AG09309 (cell line): Measurements from ENCODE around the gene OR10G4.
"Not testable (repeated sequence)": the region's sequence is repeated elsewhere in the genome, so short reads cannot be mapped to it uniquely, and the experiment has no call there.

Source experiments
- DNase-seq: peaks from one replicate; pipeline ENCODE4 v3.0.0-alpha.2; 2010; ENCODE audit warnings: low read depth
- H3K4me3 ChIP-seq: 2 replicates; pipeline ENCODE4 v1.5.1; 2011; ENCODE audit warnings: mild to moderate bottlenecking, low read depth, low read length, moderate library complexity; ENCODE audit not compliant: control insufficient read depth
- TF ChIP-seq, protein P1 (sequence below): IDR thresholded peaks from 2 replicates; pipeline ENCODE4 v1.5.1; 2011; ENCODE audit warnings: mild to moderate bottlenecking, low read depth, low read length, inconsistent platforms; ENCODE audit not compliant: insufficient read depth, control insufficient read depth; ENCODE audit errors: missing control alignments

OR10G4 gene

DNA sequence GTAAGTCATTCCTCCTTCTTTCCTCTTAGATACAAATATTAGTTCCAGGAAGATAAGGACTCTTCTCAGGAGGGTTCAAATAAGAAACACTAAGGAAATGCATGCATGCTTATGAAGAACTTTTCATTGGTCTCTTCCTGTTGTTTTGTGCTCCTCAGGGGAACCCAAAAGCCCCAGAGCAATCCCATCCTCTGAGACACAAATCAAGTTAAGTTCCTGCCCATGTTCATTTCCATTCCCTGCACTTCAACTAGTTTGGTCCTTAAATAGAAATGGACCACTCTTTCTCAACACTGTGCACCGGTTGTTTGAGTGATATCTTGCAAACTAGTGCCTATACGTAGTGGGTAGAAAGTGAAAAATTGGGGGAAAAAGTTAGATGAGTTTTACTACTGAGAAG, at the start of gene OR10G4:
Gene OR10G4, plus strand, starts transcription at position 301 of the 400 bp plus-strand sequence. CDS start 2,578 bp downstream, outside the sequence.
- no peak within 1 kb of the TSS for H3K4me3 ChIP-seq
- no peak for DNase-seq
- TF ChIP-seq, protein P1, sequence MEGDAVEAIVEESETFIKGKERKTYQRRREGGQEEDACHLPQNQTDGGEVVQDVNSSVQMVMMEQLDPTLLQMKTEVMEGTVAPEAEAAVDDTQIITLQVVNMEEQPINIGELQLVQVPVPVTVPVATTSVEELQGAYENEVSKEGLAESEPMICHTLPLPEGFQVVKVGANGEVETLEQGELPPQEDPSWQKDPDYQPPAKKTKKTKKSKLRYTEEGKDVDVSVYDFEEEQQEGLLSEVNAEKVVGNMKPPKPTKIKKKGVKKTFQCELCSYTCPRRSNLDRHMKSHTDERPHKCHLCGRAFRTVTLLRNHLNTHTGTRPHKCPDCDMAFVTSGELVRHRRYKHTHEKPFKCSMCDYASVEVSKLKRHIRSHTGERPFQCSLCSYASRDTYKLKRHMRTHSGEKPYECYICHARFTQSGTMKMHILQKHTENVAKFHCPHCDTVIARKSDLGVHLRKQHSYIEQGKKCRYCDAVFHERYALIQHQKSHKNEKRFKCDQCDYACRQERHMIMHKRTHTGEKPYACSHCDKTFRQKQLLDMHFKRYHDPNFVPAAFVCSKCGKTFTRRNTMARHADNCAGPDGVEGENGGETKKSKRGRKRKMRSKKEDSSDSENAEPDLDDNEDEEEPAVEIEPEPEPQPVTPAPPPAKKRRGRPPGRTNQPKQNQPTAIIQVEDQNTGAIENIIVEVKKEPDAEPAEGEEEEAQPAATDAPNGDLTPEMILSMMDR, result no peak

GRCh38 chr11:123973816-123974215, 39.0 kb upstream of the OR10G4 start:
- H3K4me3 ChIP-seq, result no peak overlapping the region
- DNase-seq, result peak; percentile 20
- TF ChIP-seq, protein P1, result no peak

DNA sequence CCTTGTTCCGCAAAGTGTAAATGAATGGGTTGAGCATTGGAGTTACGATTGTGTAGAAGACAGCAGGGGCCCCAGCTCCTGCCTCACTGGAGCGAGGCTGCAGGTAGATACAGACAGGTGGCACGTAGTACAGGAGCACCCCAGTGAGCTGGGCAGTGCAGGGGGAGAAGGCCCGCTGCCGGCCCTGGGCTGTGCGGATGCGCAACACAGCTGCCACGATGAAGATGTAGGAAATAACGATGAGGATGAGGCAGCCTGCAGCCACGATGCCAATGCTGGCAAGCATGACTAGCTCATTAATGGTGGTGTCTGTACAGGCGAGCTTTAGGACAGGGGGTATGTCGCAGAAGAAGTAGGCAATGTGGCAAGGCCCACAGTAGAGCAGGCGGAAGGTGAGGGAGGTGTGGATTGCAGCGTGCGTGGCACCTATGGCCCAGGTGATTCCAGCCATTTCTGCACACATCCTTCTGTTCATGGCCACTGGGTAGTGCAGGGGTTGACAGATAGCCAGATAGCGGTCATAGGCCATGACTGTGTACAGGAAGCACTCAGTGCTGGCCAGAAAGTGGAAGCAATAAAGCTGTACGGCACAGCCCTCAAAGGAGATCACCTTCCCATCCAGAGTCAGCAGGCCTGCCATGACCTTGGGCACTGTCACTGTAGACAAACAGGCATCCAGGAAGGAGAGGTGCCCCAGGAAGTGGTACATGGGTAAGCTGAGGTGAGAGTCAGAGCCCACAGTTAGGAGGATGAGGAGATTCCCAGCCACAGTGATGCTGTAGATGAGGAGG, 35.8 kb upstream of the OR10G4 start:
- no peak for DNase-seq
- no peak overlapping the region for H3K4me3 ChIP-seq
- TF ChIP-seq, protein P1, result no peak

DNA sequence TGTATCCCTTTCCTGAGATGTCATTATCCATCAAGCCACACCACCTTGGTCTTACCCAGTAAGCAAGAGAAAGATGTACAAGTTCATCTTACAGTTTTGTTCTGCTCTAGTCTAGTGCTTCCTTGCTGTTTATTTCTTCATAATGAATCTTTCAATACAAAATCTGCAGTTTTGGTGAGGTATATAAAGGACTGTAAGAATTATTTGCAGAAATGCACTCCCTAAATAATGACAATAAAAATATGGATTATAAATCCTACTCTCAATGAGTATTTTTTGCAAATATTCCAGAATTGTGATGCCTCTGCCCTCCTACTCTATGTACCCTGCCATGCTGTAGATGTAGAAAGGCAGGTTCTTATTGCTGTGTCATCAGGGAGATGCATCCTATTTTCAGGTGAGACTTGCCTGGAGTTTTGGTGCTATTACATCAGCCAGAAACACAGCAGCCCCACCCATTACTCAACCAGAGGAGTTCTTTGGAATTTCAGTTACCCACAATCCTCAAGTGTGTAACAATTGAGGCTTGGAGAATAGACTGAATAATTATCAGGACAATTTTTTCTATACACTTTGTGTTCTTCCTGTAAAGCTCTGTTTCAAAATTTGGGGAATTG, 35.0 kb upstream of the OR10G4 start, which contains the start of gene OR10S1:
Gene OR10S1, minus strand, starts transcription at position 51 of the 617 bp plus-strand sequence. CDS start 117 bp downstream, outside the sequence.
- H3K4me3 ChIP-seq, result no peak within 1 kb of the TSS
- TF ChIP-seq, protein P1, result no peak
- no peak for DNase-seq

- TF ChIP-seq, protein P1, result no peak
- no peak overlapping the region for H3K4me3 ChIP-seq
- no peak for DNase-seq
Observed at GRCh38 chr11:123979311-123979710, 33.5 kb upstream of the OR10G4 start.

DNA sequence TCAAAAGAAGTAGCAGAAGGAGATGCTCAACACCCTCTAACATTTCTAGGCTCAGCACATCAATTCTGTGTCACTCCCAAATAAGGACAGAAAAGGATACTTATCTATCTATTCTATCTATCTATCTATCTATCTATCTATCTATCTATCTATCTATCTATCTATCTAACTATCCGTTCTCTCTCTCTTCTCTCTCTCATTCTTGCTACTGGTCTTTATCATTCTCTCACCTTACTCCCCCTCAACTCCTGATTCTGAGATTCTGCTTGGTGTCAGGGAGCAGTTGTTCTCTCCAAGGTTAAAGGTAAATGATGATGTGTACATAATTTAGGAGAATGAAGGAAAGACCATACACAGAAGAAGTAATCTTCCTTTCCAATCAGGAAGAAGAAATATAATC, 17.7 kb upstream of the OR10G4 start, which contains the start of gene OR10G6:
Gene OR10G6, minus strand, starts transcription at position 43 of the 400 bp plus-strand sequence. Its CDS starts 0 bp downstream, at position 43.
- DNase-seq, result no peak
- no peak within 1 kb of the TSS for H3K4me3 ChIP-seq
- TF ChIP-seq, protein P1, result no peak

DNA sequence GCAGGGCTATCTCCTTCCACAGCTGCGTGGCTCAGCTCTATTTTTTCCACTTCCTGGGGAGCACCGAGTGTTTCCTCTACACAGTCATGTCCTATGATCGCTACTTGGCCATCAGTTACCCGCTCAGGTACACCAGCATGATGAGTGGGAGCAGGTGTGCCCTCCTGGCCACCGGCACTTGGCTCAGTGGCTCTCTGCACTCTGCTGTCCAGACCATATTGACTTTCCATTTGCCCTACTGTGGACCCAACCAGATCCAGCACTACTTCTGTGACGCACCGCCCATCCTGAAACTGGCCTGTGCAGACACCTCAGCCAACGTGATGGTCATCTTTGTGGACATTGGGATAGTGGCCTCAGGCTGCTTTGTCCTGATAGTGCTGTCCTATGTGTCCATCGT, 3.0 kb downstream of the OR10G4 start:
- H3K4me3 ChIP-seq, DNase-seq: not testable (repeated sequence)
